Tibial nerve (tissue), 4 donors: ENCODE data around the gene FGF14. TPM values are rescaled to one million over a fixed set of nuclear protein-coding genes. Genes with fewer than 3 reads are reported as not detected.

ENCODE experiments used
- DNase-seq, 2 donors: peaks; one replicate each; pipeline ENCODE4 v3.0.0-alpha.2; 2019; ENCODE audit warnings: low spot score in 2 of 2
- H3K27ac ChIP-seq, 4 donors: fragments of 200-600 bp; sonication (generic) in 3 of 4; one replicate each; pipeline ENCODE4 v1.5.1; 2017 to 2019; ENCODE audit warnings: mild to moderate bottlenecking in 1 of 4
- H3K27me3 ChIP-seq, 2 donors: fragments of 200-600 bp; sonication (generic) in 1 of 2; one replicate each; pipeline versions ENCODE4 v1.5.1 to v1.6.0; 2017 to 2019
- H3K36me3 ChIP-seq, 3 donors: fragments of 200-600 bp; sonication (generic); one replicate each; pipeline ENCODE4 v1.5.1; 2018 to 2019
- H3K4me1 ChIP-seq, 4 donors: fragments of 200-600 bp; sonication (generic) in 3 of 4; one replicate each; pipeline ENCODE4 v1.5.1; 2017 to 2019
- H3K4me3 ChIP-seq, 4 donors: fragments of 200-600 bp; sonication (generic) in 3 of 4; one replicate each; pipeline ENCODE4 v1.5.1; 2017 to 2019; ENCODE audit warnings: mild to moderate bottlenecking in 1 of 4, moderate library complexity in 1 of 4
- H3K9me3 ChIP-seq, 4 donors: fragments of 200-600 bp; sonication (generic) in 3 of 4; one replicate each; pipeline ENCODE4 v1.5.1; 2017 to 2019
- CTCF ChIP-seq, 5 experiments: fragments of 200-600 bp in 3 of 5; fragments of 450-650 bp in 2 of 5; sonication (generic) in 3 of 5; IDR thresholded peaks; one replicate each; pipeline ENCODE4 v1.5.1; 2016 to 2019; ENCODE audit warnings: antibody characterized with exemption in 5 of 5, mild to moderate bottlenecking in 3 of 5, moderate library complexity in 2 of 5
- EP300 ChIP-seq, 2 donors: sonication (generic); formaldehyde crosslinking; IDR thresholded peaks; one replicate each; pipeline ENCODE4 v1.6.1; 2017; ENCODE audit warnings: antibody characterized with exemption in 2 of 2, mild to moderate bottlenecking in 1 of 2
- POLR2A ChIP-seq, 2 donors: fragments of 450-650 bp; IDR thresholded peaks; one replicate each; pipeline ENCODE4 v1.6.1; 2017; ENCODE audit warnings: antibody characterized with exemption in 2 of 2, mild to moderate bottlenecking in 2 of 2, moderate library complexity in 2 of 2
- WGBS, 2 donors: methylation state at CpG; one replicate each; pipeline ENCODE4 v1.1.5; 2018; 5-methylcytosine and 5-hydroxymethylcytosine counted together
- total RNA-seq, 4 donors: library from RNA; depleted of rRNA; stranded (reverse); fragments of >200 nt; gene quantifications; one replicate each; pipeline ENCODE4 v1.1.0, GENCODE V29; 2016

The FGF14 gene
- total RNA-seq, 4 donors from 2014 or later = 0.20 to 2.1 (median 0.21) TPM; not detected in 1

- no peak overlapping the region for H3K27ac ChIP-seq
- H3K9me3 ChIP-seq = no peaks in the 10 kb centered on the region
- no peak for DNase-seq
- WGBS, 2 donors = 85 to 90% methylated on average over 7 of the region's 7 CpGs
- no peaks in the 10 kb centered on the region for H3K36me3 ChIP-seq
- no peaks in the 10 kb centered on the region for H3K27me3 ChIP-seq
- H3K4me3 ChIP-seq = no peak overlapping the region
- peaks cover 0 to 18% (median 2%) of the 10 kb centered on the region in 4 donors for H3K4me1 ChIP-seq
- TF ChIP-seq POLR2A (IDR thresholded peaks at IDR 0.05) = no peak
- TF ChIP-seq CTCF (IDR thresholded peaks at IDR 0.05) = no peak
- TF ChIP-seq EP300 (IDR thresholded peaks at IDR 0.05) = no peak
Measured at GRCh38 chr13:102392481-102393209, 9.2 kb downstream of the FGF14 start.

- DNase-seq = no peak
- TF ChIP-seq CTCF (IDR thresholded peaks at IDR 0.05) (no peak), EP300 (IDR thresholded peaks at IDR 0.05) (no peak), POLR2A (IDR thresholded peaks at IDR 0.05) (no peak)
- no peak overlapping the region for H3K4me3 ChIP-seq
- 52 to 58% methylated on average over 5 of the region's 5 CpGs for WGBS, 2 donors
- H3K27me3 ChIP-seq = no peaks in the 10 kb centered on the region
- no peaks in the 10 kb centered on the region for H3K9me3 ChIP-seq
- no peaks in the 10 kb centered on the region for H3K4me1 ChIP-seq
- H3K27ac ChIP-seq = no peak overlapping the region
- H3K36me3 ChIP-seq = no peaks in the 10 kb centered on the region
Measured at GRCh38 chr13:102386461-102386860, 15.4 kb downstream of the FGF14 start.

- WGBS, 2 donors = 58 to 80% methylated on average over 1 of the region's 1 CpG
- no peaks in the 10 kb centered on the region for H3K4me1 ChIP-seq
- no peak for TF ChIP-seq POLR2A (IDR thresholded peaks at IDR 0.05)
- no peak for TF ChIP-seq CTCF (IDR thresholded peaks at IDR 0.05)
- TF ChIP-seq EP300 (IDR thresholded peaks at IDR 0.05) = no peak
Measured at GRCh38 chr13:102380012-102380411, 21.8 kb downstream of the FGF14 start.

GRCh38 chr13:102376318-102376717 is 25.5 kb downstream of the FGF14 start:
- Histone ChIP-seq H3K9me3 (no peaks in the 10 kb centered on the region), H3K4me1 (no peaks in the 10 kb centered on the region), H3K36me3 (no peaks in the 10 kb centered on the region), H3K27me3 (no peaks in the 10 kb centered on the region), H3K4me3 (no peak overlapping the region), H3K27ac (no peak overlapping the region)
- WGBS, 2 donors = 75 to 89% methylated on average over 1 of the region's 1 CpG
- no peak for TF ChIP-seq EP300 (IDR thresholded peaks at IDR 0.05)
- TF ChIP-seq POLR2A (IDR thresholded peaks at IDR 0.05) = no peak
- no peak for TF ChIP-seq CTCF (IDR thresholded peaks at IDR 0.05)
- no peak for DNase-seq

More at GRCh38 chr13:102380012-102380411, 21.8 kb downstream of the FGF14 start:
- Histone ChIP-seq H3K4me3 (no peak overlapping the region), H3K9me3 (no peaks in the 10 kb centered on the region), H3K27ac (no peak overlapping the region), H3K36me3 (no peaks in the 10 kb centered on the region), H3K27me3 (no peaks in the 10 kb centered on the region)
- no peak for DNase-seq

- Histone ChIP-seq H3K27ac (no peak overlapping the region), H3K4me3 (no peak overlapping the region), H3K9me3 (no peaks in the 10 kb centered on the region), H3K36me3 (no peaks in the 10 kb centered on the region), H3K4me1 (no peaks in the 10 kb centered on the region), H3K27me3 (no peaks in the 10 kb centered on the region)
- no peak for DNase-seq
- no peak for TF ChIP-seq EP300 (IDR thresholded peaks at IDR 0.05)
- no peak for TF ChIP-seq CTCF (IDR thresholded peaks at IDR 0.05)
- no peak for TF ChIP-seq POLR2A (IDR thresholded peaks at IDR 0.05)
- 78 to 91% methylated on average over 1 of the region's 1 CpG for WGBS, 2 donors
Measured at GRCh38 chr13:102374726-102375125, 27.1 kb downstream of the FGF14 start.
